Measurements from ENCODE around the gene AP2M1.
"Not testable (repeated sequence)": the region's sequence is repeated elsewhere in the genome, so short reads cannot be mapped to it uniquely, and the experiment has no call there.

Gene AP2M1

GRCh38 chr3:184157206-184157605 lies 17.4 kb upstream of the AP2M1 start:
- no peak for DNase-seq (ENCODE audit: low spot score)

DNA sequence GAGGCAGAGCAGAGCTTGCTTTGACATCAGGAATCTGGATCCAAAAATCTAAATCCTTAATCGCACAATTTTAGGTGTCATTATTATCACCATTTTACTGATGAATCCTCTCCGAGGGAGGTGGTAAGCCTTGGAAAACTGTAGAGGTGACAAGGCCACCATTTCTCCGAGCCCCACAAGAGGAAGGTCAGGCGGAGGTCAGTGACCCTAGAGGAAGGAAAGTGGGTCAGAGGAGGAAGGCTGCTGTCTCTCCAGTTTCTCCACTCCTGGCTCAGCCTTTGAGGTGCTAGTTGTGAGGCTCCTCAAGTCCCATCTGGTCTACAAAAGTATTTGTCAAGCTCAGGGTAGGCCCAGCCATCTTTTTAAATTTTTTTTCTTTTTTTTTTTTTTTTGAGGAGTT lies 16.3 kb upstream of the AP2M1 start:
- DNase-seq (ENCODE audit: low spot score) = no peak

GRCh38 chr3:184160456-184160855 lies 14.2 kb upstream of the AP2M1 start:
- DNase-seq (ENCODE audit: low spot score) = peak; percentile 55

DNA sequence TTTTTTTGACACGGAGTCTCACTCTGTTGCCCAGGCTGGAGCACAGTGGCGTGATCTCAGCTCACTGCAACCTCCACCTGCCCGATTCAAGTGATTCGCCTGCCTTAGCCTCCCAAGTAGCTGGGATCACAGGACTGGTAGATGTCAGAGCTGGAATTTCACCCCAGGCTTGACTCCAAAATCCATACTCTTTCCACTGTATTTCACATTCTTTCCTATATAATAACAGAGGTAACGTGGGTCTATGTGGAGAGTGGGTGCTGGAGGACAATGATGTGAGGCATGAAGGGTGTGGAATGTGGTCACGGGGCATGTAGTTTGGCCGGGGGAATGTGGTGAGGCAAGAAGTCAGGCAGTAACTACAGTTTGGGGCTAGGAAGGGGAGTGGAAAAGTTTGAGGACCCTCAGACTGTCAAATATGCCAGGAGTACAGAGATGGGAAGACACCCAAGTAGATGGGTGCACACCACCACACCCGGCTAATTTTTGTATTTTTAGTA lies 12.0 kb upstream of the AP2M1 start:
- DNase-seq (ENCODE audit: low spot score) = not testable (repeated sequence)

DNA sequence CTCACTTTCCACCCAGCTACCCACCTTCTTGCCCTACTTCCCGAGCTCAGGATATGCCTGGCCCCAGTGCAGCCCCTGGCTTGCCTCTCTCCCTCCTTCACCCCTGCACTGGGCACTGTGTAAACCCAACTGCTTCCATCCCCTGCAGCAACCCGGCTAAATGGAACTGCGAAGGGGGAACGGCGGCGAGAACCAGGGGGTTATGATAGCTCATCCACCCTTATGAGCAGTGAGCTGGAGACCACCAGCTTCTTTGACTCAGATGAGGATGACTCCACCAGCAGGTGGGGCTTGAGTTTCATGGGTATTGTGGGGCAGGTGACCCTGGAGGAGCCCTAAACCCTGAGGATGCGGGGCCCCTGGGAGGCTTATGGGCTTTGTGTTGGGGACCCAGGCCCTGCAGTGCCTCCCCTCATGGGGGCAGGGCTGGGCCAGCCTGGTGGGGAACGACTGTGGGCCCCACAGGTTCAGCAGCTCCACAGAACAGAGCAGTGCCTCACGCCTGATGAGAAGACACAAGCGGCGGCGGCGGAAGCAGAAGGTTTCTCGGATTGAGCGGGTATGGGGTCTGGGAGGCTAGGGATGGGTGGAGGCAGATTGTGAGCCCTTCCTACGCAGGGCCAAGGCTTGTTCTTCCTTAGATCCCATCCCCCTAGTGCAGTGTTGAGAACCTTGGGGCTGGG lies 9.9 kb upstream of the AP2M1 start:
- no peak for DNase-seq (ENCODE audit: low spot score)

DNA sequence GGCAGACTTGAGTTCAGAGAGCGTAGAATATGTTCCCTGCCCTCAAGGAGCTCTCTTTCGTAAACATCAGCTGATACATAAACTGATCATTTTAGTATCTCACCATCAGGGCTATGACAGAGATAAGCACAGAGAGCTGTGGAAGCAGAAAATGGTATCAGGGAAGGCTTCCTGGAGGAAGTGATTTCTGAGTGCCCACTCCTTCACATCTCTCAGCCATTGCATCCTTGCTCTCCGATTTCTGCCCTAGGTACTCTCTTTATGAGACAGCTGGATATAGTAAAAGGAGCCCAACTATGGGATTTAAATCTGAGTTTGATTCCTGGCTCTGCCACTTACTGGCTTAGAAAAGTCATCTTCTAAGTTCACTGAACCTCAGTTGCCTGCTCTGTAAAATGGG lies 9.1 kb upstream of the AP2M1 start:
- DNase-seq (ENCODE audit: low spot score) = no peak

GRCh38 chr3:184166671-184167070 lies 8.0 kb upstream of the AP2M1 start:
- DNase-seq (ENCODE audit: low spot score) = no peak

GRCh38 chr3:184167786-184168185 lies 6.9 kb upstream of the AP2M1 start:
- no peak for DNase-seq (ENCODE audit: low spot score)

- DNase-seq (ENCODE audit: low spot score) = peak; percentile 82
These were observed 6.1 kb upstream of the AP2M1 start for GRCh38 chr3:184168363-184169120.

- DNase-seq (ENCODE audit: low spot score) = no peak
These were observed 4.5 kb upstream of the AP2M1 start for GRCh38 chr3:184169896-184170875.

- peak; percentile 48 for DNase-seq (ENCODE audit: low spot score)
These were observed 3.1 kb upstream of the AP2M1 start for GRCh38 chr3:184171562-184171961.

GRCh38 chr3:184172681-184173373 lies 1.8 kb upstream of the AP2M1 start:
- DNase-seq (ENCODE audit: low spot score) = peak; percentile 63

DNA sequence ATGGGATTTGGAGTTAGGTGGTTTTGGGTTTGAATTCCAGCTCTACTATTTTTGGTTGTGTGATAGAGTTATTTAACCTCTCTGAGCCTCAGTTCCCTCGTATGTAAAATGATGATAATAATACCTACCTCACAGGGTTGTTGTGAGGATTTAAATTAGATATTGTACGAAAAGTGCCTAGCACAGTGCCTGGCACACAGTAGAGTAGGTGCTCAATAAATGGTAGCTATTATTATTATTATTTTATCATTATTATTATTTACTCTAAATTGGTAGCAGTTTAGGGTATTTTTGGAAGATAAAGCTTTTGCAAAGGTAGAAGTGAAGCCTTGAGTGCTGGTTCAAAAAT lies 1.3 kb upstream of the AP2M1 start:
- no peak for DNase-seq (ENCODE audit: low spot score)

DNA sequence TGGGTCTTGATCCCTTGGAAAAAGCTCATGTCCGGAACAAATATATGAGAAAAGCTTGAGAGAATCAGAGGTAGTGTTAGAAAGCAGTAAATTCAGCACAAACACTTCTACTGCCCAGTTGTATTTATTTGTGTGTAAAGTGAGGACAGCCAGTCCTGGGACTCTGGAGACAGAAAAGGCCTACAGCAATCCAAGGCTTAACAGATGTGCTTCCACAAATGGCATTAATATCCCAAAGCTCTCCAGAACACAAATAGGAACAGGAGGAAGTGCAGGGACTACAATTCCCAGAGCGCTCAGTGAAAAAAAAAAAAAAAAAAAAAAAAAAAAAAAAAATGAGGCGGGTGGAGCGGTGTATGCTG lies 390 bp upstream of the AP2M1 start:
- no peak for DNase-seq (ENCODE audit: low spot score)

DNA sequence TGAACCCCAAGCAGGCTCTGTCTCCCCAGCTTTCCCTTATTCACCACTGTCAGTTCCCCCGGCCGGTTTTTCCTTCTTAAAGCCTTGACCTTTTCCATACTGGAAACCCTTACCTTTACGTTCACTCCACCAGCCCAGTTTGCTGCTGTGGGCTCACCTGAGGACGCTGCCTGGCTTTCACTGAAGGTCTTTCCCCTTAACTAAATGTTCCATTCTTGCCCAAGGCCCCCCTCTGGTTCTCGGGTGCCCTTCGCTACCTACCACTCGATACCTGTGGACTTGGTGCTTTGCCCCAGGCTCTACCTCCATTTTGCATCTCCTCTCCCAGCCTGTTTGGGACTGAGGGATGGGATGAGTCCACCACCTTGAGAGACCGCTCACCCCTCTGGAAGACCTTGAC lies 851 bp downstream of the AP2M1 start:
- DNase-seq (ENCODE audit: low spot score) = no peak

DNA sequence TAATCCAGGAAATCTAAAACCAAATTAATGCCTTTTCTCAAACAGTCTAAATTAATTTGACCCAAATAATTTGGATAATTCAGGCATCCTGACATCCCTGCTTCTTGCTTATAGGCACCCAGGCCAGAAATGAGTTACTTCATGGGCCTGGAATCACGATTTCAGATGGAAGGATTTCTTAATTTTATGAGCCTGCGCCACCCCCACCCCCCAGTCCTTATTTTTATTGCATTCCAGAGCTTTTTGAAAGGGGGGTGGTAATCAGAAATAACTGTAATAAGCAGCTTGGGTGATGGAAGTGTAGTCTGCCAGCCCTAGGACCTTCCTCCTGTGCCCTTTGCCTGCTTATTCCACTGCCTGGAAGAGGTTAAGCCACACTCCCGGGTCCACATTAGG lies 1.3 kb downstream of the AP2M1 start:
- no peak for DNase-seq (ENCODE audit: low spot score)

- peak; percentile 90 for DNase-seq (ENCODE audit: low spot score)
These were observed 2.0 kb downstream of the AP2M1 start for GRCh38 chr3:184176377-184177330.

- DNase-seq (ENCODE audit: low spot score) = no peak
These were observed 2.7 kb downstream of the AP2M1 start for GRCh38 chr3:184177331-184177731.

DNA sequence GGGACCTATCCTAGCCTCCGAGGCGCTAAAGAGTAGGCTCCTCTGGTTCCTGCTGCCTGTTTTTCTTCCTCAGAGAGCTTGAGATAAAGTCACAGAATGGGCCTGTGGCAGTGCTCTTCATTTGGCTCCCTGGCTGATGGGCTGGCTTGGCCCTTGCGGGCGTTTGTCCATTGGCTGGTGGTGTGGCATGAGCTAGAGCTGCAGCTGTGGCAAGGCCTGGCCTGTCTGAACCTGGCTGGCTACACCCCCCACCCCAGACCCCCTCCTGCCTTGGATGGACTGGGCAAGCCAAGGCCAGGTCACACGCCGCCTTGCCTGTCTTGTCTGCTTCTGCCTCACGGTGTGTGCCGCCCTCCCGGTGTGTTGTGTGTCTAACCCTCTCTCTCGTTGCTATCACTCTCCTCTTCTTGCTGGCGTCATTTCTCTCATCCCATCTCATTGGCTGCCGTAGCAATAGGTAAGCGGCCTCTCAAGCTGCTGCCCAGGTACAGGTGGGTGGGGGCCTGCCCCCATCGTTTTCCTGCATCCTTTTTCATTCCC lies 3.2 kb downstream of the AP2M1 start:
- DNase-seq (ENCODE audit: low spot score) = no peak

DNA sequence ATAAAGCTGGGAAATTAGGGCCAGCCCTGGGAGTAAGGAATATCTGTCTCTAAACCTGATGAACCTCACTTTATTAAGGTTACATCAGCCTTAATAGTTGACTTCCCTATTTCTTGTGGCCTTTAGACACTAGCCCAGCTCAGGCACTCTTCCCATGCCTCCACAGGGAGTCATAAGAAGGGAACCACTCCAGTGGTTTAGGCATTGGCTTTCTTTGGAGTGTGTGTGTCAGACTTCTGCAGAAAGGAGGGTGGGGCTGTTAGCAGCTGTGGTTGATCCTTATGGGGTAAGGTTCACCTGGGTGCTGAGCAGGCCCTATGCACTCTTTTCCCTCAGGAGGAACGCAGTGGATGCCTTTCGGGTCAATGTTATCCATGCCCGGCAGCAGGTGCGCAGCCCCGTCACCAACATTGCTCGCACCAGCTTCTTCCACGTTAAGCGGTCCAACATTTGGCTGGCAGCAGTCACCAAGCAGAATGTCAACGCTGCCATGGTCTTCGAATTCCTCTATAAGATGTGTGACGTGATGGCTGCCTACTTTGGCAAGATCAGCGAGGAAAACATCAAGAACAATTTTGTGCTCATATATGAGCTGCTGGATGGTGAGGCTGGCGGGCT lies 4.0 kb downstream of the AP2M1 start:
- DNase-seq (ENCODE audit: low spot score) = no peak
